Mesothelial cell of epicardium (in vitro differentiated cells): ENCODE data around the gene MEX3D. TPM values are rescaled to one million over a fixed set of nuclear protein-coding genes. Genes with fewer than 3 reads are reported as not detected.
A peak's percentile ranks its signal among the peaks of the same experiment; 100 is the strongest.

Experiments used
- DNase-seq, 2 experiments: peaks; one replicate each; pipeline ENCODE4 v3.0.0; 2021; ENCODE audit warnings: low spot score in 2 of 2; ENCODE audit not compliant: unreplicated experiment in 2 of 2
- H3K27ac Mint-ChIP-seq: 2 replicates; pipeline ENCODE4 v1.8.0; 2021; ENCODE audit warnings: mixed read lengths
- H3K27me3 Mint-ChIP-seq: 2 replicates; pipeline ENCODE4 v1.8.0; 2021; ENCODE audit warnings: low read depth, mixed read lengths
- H3K36me3 Mint-ChIP-seq: 2 replicates; pipeline ENCODE4 v1.8.0; 2021; ENCODE audit warnings: mixed read lengths
- H3K4me1 Mint-ChIP-seq: 2 replicates; pipeline ENCODE4 v1.8.0; 2021; ENCODE audit warnings: mixed read lengths
- H3K4me3 Mint-ChIP-seq: 2 replicates; pipeline ENCODE4 v1.8.0; 2021; ENCODE audit warnings: mild to moderate bottlenecking, moderate library complexity, mixed read lengths
- H3K9me3 Mint-ChIP-seq: 2 replicates; pipeline ENCODE4 v1.8.0; 2021; ENCODE audit warnings: mixed read lengths
- total RNA-seq: library from RNA; stranded (reverse); gene quantifications from 3 replicates; pipeline ENCODE4 v1.2.1, GENCODE V29; 2021
- TF ChIP-seq, protein P1 (sequence below): fragments of 200-600 bp; sonication (generic); IDR thresholded peaks from one replicate; pipeline ENCODE4 v1.5.0; 2021; ENCODE audit warnings: antibody characterized with exemption; ENCODE audit not compliant: unreplicated experiment

Gene MEX3D
- total RNA-seq, 1 donor from 2014 or later, result 91.7 TPM

DNA sequence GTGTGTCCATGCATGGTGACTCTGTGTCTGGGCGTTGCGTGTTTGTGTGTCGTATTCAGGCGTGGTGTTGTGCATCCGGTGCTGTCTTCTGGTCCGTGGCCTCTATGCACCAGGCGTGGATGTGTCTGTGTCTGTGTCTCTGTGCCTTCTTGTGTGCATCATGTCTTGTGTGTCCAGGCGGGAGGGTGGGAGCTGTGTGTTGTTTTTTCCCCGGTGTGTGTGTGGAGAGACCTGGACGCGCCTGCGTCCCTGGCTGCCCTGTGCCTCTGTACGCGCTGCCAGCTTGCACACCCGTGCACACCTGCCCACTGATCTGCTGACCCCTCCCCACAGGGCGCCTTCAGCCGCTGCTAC lies 43.2 kb downstream of the MEX3D start:
- TF ChIP-seq, protein P1, sequence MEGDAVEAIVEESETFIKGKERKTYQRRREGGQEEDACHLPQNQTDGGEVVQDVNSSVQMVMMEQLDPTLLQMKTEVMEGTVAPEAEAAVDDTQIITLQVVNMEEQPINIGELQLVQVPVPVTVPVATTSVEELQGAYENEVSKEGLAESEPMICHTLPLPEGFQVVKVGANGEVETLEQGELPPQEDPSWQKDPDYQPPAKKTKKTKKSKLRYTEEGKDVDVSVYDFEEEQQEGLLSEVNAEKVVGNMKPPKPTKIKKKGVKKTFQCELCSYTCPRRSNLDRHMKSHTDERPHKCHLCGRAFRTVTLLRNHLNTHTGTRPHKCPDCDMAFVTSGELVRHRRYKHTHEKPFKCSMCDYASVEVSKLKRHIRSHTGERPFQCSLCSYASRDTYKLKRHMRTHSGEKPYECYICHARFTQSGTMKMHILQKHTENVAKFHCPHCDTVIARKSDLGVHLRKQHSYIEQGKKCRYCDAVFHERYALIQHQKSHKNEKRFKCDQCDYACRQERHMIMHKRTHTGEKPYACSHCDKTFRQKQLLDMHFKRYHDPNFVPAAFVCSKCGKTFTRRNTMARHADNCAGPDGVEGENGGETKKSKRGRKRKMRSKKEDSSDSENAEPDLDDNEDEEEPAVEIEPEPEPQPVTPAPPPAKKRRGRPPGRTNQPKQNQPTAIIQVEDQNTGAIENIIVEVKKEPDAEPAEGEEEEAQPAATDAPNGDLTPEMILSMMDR, result no peak
- DNase-seq, result no peak
- Mint-ChIP-seq H3K4me3 (peak overlapping the region; percentile 56), H3K27me3 (peaks cover 69% of the 10 kb centered on the region), H3K36me3 (no peaks in the 10 kb centered on the region), H3K4me1 (peaks cover 4% of the 10 kb centered on the region), H3K9me3 (no peaks in the 10 kb centered on the region), H3K27ac (no peak overlapping the region)

DNA sequence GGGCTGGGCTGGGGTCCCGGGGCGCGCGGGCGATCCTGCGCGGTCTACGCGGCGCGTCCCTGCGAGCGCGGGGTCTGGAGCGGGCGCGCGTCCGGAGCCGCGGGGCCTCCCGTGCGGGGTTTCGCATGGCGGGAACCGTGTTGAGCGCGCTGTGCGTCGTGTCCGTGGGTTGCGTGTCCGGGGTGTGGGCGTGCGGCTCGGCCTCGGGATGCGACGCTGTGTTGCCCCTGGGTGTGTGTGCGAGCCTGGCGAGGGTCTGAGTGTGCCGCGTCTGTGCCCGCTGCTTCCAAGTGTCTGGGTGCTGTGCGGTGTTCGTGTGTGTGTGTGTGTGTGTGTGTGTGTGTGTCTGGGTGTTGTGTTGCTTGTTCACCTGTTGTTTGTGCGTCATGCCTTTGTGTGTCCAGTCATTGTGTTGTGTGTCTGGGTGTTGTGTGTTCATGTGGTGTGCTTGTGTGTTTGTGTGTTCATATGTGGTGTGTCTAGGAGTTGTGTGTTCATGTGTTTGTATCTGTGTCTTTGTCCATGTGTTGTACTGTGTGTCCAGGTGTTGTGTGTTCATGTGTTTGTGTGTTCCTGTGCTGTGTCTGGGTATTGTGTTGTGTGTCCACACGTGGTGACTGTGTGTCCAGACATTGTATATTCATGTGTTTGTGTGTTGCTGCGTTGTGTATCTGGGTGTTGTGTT lies 43.7 kb downstream of the MEX3D start:
- H3K4me1 Mint-ChIP-seq, result peaks cover 4% of the 10 kb centered on the region
- no peak overlapping the region for H3K27ac Mint-ChIP-seq
- TF ChIP-seq, protein P1, result no peak
- no peak for DNase-seq
- H3K36me3 Mint-ChIP-seq, result no peaks in the 10 kb centered on the region
- peaks cover 68% of the 10 kb centered on the region for H3K27me3 Mint-ChIP-seq
- H3K4me3 Mint-ChIP-seq, result peak overlapping the region; percentile 56
- no peaks in the 10 kb centered on the region for H3K9me3 Mint-ChIP-seq

DNA sequence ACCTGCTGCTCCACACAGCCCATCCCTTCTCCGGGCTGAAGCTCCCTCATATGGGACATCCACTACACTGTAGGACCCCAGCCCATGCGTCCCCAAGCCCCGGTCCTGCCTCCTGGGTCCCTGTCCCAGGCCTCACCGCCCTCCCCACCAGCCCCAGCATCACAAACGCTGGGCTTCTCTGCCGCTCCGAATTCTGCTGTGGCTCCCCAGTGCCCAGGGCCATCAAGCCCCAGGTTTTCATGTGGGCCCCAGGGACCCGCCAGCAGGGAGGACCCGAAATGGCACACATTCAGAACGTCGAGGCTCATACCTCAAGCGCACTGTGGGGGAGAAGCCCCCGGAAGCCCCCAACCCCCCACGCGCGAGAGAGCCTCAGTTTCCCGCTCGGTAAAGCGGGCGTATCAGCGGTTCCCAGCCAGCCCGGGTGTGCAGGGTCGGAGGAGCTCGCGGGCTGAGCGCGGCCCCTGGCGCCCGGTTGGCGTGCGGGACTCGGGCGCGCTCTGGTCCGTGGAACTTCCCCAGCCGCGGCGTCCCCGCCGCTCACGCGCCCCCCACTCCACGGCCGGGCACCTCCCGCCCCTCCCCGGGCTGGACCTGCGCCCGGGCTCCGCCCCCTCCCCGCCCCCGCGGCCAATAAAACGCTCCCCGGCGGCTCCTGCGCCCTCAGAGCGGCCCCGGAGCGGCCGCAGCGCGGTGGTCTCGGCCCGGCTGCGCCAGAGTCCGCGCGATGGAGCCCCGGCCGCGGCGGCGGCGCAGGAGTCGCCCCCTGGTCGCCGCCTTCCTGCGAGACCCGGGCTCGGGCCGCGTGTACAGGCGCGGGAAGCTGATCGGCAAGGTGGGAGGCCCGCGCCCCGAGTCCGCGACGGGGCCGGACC lies 44.5 kb downstream of the MEX3D start, which contains the start of gene PLK5:
Gene PLK5, plus strand, starts transcription at position 666 of the 875 bp plus-strand sequence. CDS start 2,920 bp downstream, outside the sequence.
- H3K4me3 Mint-ChIP-seq, result peak within 1 kb of the TSS; percentile 56
- peaks cover 4% of the 10 kb centered on the region for H3K4me1 Mint-ChIP-seq
- H3K36me3 Mint-ChIP-seq, result no peaks in the 10 kb centered on the region
- H3K27me3 Mint-ChIP-seq, result peaks cover 71% of the 10 kb centered on the region
- no peak within 1 kb of the TSS for H3K27ac Mint-ChIP-seq
- TF ChIP-seq, protein P1, result no peak
- no peaks in the 10 kb centered on the region for H3K9me3 Mint-ChIP-seq
- DNase-seq, result peak in 1 of 2 experiments; percentile 61

DNA sequence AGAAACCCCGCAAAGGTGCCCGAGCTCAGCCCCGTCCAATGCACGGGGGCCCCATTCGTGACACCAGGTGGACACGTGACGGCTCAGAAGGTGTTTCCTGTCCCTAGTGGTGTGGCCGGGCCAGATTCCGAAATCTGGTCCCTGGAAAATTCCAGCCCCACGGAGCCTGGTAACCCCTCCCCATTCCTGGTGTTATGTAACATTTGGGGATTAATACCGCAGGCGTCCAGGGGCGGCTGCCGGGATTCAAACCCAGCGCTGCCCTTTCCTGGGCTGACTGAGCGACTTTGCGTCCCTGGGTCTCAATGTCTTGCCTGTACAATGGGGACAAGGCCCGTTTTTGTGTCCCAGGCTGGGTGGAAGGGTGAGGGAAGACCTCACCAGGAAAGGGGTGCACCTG lies 45.3 kb downstream of the MEX3D start:
- no peak overlapping the region for H3K4me3 Mint-ChIP-seq
- TF ChIP-seq, protein P1, result no peak
- H3K4me1 Mint-ChIP-seq, result peaks cover 4% of the 10 kb centered on the region
- no peak for DNase-seq
- H3K9me3 Mint-ChIP-seq, result no peaks in the 10 kb centered on the region
- H3K27me3 Mint-ChIP-seq, result peaks cover 76% of the 10 kb centered on the region
- no peaks in the 10 kb centered on the region for H3K36me3 Mint-ChIP-seq
- no peak overlapping the region for H3K27ac Mint-ChIP-seq

DNA sequence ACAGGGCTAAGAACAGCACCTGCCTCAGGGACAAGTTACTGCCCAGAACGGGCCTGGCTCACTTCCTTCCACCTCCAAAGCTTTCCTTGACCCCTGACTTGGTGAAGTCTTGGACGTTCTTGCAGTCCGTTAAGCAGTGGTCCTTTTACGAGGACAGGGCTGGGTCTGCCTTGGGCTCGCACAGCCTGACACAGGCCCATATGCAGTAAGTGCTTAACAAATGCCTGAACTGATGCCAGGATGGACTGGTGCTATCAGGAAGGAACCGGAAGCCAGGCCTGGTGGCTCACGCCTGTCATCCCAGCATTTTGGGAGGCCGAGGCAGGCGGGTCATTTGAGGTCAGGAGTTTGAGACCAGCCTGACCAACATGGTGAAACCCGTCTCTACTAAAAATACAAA lies 46.1 kb downstream of the MEX3D start:
- H3K27ac Mint-ChIP-seq, result no peak overlapping the region
- no peaks in the 10 kb centered on the region for H3K36me3 Mint-ChIP-seq
- peaks cover 4% of the 10 kb centered on the region for H3K4me1 Mint-ChIP-seq
- no peak for DNase-seq
- H3K9me3 Mint-ChIP-seq, result no peaks in the 10 kb centered on the region
- H3K27me3 Mint-ChIP-seq, result peaks cover 70% of the 10 kb centered on the region
- H3K4me3 Mint-ChIP-seq, result no peak overlapping the region
- TF ChIP-seq, protein P1, result no peak
